Panc1 (cell line): ENCODE data around the gene MAP3K6. TPM values are rescaled to one million over a fixed set of nuclear protein-coding genes. Genes with fewer than 3 reads are reported as not detected.
A peak's percentile ranks its signal among the peaks of the same experiment; 100 is the strongest.

ENCODE experiments used
- ATAC-seq: fragments of 200-7000 bp; cut with Tn5 transposase; 2 replicates; pipeline ENCODE4 v1.9.1; 2020; ENCODE audit warnings: mild to moderate bottlenecking, moderate library complexity
- BruUV-seq: library from RNA; stranded (reverse); fragments of 400-500 nt; replicated peaks from 2 replicates; lab custom pipeline; 2021; lab: Mats Ljungman, UMichigan
- CTCF ChIA-PET: fragments of 300-600 bp; sonication (Branson Sonifier 250); formaldehyde crosslinking; loops from one replicate; lab custom pipeline; 2022; ENCODE audit warnings: antibody characterized with exemption; lab: Charles Lee
- POLR2A ChIA-PET: fragments of 300-600 bp; sonication (Branson Sonifier 250); formaldehyde crosslinking; loops from one replicate; lab custom pipeline; 2022; ENCODE audit warnings: antibody characterized with exemption; lab: Charles Lee
- DNase-seq: peaks from one replicate; pipeline ENCODE4 v3.0.0-alpha.2; 2010; ENCODE audit warnings: low read depth, low spot score
- H3K27ac ChIP-seq: 2 replicates; pipeline ENCODE4 v1.5.1; 2011; ENCODE audit warnings: mild to moderate bottlenecking, low read length, inconsistent platforms
- H3K27me3 ChIP-seq: fragments of 200-500 bp; sonication (Bioruptor generic); 2 replicates; pipeline ENCODE4 v1.6.0; 2014; ENCODE audit warnings: low read length, inconsistent platforms; ENCODE audit not compliant: control insufficient read depth, insufficient read depth
- H3K36me3 ChIP-seq: fragments of 200-500 bp; sonication (Bioruptor generic); 2 replicates; pipeline ENCODE4 v1.5.1; 2014; ENCODE audit warnings: inconsistent platforms, mild to moderate bottlenecking, low read length, moderate library complexity; ENCODE audit not compliant: control insufficient read depth, insufficient read depth
- H3K4me1 ChIP-seq: 2 replicates; pipeline ENCODE4 v1.5.1; 2011; ENCODE audit warnings: inconsistent platforms, mild to moderate bottlenecking, low read length, moderate library complexity; ENCODE audit not compliant: control insufficient read depth, insufficient read depth
- H3K4me3 ChIP-seq, 2 experiments: 2 replicates each; pipeline ENCODE4 v1.5.1; 2011 to 2012; ENCODE audit warnings: low read depth in 2 of 2, low read length in 2 of 2, mild to moderate bottlenecking in 2 of 2, inconsistent platforms in 1 of 2, moderate library complexity in 1 of 2
- H3K9me3 ChIP-seq: fragments of 200-500 bp; sonication (Bioruptor generic); 2 replicates; pipeline ENCODE4 v1.5.1; 2014; ENCODE audit warnings: low read depth, mild to moderate bottlenecking, inconsistent platforms, low read length, moderate library complexity; ENCODE audit not compliant: control insufficient read depth, insufficient read depth
- POLR2AphosphoS5 ChIP-seq: IDR thresholded peaks from 2 replicates; pipeline ENCODE4 v1.6.1; 2012; ENCODE audit warnings: mild to moderate bottlenecking, low read depth, low read length, moderate library complexity
- SIN3A ChIP-seq: IDR thresholded peaks from 2 replicates; pipeline ENCODE4 v1.6.1; 2012; ENCODE audit warnings: low read depth, mild to moderate bottlenecking, low read length, moderate library complexity, borderline replicate concordance; ENCODE audit not compliant: insufficient read depth
- TCF7L2 ChIP-seq: IDR thresholded peaks from 2 replicates; pipeline ENCODE4 v1.6.1; 2011; ENCODE audit warnings: mild to moderate bottlenecking, low read depth, low read length, inconsistent platforms
- in situ Hi-C: cut with HindIII; loops from 2 replicates; pipeline ENCODE4 v1.10.0; 2016; ENCODE audit warnings: low sequenced_read_pairs, low pct_unique_long_range_greater_than_20kb
- intact Hi-C: fragments of 100-400 bp; cut with micrococcal nuclease; formaldehyde crosslinking; loops from one replicate; pipeline ENCODE4 v1.10.0; 2022; ENCODE audit not compliant: unreplicated experiment
- total RNA-seq: library from RNA; stranded (reverse); gene quantifications from one replicate; pipeline ENCODE4 v1.2.1, GENCODE V29; 2021; ENCODE audit not compliant: unreplicated experiment
- TF ChIP-seq, protein P1 (sequence below): fragments of 450-650 bp; IDR thresholded peaks from 2 replicates; pipeline ENCODE4 v1.5.1; 2017; ENCODE audit warnings: mild to moderate bottlenecking
- TF ChIP-seq, protein P2 (sequence below), 2 experiments: IDR thresholded peaks; 2 replicates each; pipeline ENCODE4 v1.6.1; 2011 to 2012; ENCODE audit warnings: low read depth in 2 of 2, control low read depth in 1 of 2, low read length in 1 of 2, mild to moderate bottlenecking in 1 of 2, moderate library complexity in 1 of 2; ENCODE audit not compliant: insufficient read depth in 1 of 2

The MAP3K6 gene
- total RNA-seq, 1 experiment from 2014 or later: 56.9 TPM

DNA sequence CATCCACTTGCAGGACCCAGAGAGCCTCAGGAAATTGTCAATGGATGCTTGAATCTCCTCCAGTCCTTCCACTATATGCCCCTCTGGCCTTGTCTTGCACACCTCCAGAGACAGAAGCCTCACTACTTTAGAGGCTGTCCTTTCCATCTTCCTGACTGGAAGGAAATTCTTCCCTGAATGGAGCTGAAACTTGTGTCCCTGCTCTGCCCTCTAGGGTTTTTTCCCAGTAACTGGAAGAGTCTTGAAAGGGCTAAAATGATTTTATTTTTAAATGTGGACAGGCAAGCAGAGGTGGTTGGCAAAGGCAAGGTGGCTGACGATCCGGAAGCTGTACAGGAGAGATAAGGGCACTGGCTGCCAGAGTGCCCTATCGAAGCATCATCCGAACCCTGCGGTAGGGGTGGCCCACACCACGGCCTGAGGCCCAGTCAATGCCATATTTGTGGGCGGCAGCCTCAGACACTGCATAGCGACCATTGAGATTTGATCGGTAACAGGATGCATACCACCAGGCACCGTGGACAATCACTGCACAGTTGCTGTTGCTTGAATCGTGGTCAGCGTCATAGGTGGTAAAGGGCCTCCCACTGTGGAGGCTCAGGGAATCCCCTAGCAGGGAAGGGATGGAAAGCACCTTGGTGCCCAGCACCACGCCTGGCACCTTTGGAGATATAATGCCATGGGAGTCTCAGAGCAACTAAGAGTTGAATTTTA, 2.3 kb upstream of the MAP3K6 start:
- no peak overlapping the region for H3K4me3 ChIP-seq

DNA sequence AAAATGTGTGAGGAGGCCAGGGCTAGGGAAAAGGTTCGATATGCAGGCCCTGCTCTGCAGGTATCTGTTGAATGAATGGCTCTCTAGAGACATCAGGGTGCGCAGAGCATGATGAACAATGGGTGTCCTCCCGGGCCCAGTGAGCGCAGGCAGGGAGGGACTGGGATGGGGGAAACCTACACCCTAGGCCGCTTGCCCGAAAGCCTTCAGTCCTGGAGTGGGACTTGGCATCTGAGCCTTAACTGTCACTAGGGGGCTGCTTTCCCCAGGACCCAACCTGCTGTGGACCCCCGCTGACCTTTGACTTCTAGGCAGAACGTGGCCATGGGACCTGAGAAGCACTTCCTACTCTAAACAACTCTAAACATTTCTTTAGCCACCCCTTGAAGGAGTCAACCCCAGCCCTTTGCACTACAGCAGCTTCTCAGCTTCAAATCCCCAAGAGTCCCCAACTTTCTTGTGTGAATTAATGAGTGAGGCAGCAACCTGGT, 444 bp upstream of the MAP3K6 start:
- DNase-seq (no peak), ATAC-seq (no peak)
- ChIA-PET POLR2A (interaction anchor here (0.5 kb wide), 1 partner anchor 102 kb away, joined by 4 read pairs; no protein-coding TSS in a partner anchor), CTCF (interaction anchor here (0.5 to 2.3 kb wide), 3 partner anchors 10 to 85 kb away, joined by 3 to 11 read pairs (median 3); no protein-coding TSS in a partner anchor)
- no peaks in the 10 kb centered on the region for H3K9me3 ChIP-seq
- no peaks in the 10 kb centered on the region for H3K27me3 ChIP-seq
- intact Hi-C loops: no loop called here
- H3K4me3 ChIP-seq: peak overlapping the region; percentile 74 to 96
- BruUV-seq: no TSS peak
- H3K36me3 ChIP-seq: no peaks in the 10 kb centered on the region; the same call in 1 of the 2 replicates
- in situ Hi-C loops: no loop called here
- H3K4me1 ChIP-seq: peaks cover 15% of the 10 kb centered on the region
- no peak for TF ChIP-seq POLR2AphosphoS5
- TF ChIP-seq SIN3A: no peak
- TF ChIP-seq, protein P1, sequence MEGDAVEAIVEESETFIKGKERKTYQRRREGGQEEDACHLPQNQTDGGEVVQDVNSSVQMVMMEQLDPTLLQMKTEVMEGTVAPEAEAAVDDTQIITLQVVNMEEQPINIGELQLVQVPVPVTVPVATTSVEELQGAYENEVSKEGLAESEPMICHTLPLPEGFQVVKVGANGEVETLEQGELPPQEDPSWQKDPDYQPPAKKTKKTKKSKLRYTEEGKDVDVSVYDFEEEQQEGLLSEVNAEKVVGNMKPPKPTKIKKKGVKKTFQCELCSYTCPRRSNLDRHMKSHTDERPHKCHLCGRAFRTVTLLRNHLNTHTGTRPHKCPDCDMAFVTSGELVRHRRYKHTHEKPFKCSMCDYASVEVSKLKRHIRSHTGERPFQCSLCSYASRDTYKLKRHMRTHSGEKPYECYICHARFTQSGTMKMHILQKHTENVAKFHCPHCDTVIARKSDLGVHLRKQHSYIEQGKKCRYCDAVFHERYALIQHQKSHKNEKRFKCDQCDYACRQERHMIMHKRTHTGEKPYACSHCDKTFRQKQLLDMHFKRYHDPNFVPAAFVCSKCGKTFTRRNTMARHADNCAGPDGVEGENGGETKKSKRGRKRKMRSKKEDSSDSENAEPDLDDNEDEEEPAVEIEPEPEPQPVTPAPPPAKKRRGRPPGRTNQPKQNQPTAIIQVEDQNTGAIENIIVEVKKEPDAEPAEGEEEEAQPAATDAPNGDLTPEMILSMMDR: no peak
- TF ChIP-seq TCF7L2: no peak
- TF ChIP-seq, protein P2, sequence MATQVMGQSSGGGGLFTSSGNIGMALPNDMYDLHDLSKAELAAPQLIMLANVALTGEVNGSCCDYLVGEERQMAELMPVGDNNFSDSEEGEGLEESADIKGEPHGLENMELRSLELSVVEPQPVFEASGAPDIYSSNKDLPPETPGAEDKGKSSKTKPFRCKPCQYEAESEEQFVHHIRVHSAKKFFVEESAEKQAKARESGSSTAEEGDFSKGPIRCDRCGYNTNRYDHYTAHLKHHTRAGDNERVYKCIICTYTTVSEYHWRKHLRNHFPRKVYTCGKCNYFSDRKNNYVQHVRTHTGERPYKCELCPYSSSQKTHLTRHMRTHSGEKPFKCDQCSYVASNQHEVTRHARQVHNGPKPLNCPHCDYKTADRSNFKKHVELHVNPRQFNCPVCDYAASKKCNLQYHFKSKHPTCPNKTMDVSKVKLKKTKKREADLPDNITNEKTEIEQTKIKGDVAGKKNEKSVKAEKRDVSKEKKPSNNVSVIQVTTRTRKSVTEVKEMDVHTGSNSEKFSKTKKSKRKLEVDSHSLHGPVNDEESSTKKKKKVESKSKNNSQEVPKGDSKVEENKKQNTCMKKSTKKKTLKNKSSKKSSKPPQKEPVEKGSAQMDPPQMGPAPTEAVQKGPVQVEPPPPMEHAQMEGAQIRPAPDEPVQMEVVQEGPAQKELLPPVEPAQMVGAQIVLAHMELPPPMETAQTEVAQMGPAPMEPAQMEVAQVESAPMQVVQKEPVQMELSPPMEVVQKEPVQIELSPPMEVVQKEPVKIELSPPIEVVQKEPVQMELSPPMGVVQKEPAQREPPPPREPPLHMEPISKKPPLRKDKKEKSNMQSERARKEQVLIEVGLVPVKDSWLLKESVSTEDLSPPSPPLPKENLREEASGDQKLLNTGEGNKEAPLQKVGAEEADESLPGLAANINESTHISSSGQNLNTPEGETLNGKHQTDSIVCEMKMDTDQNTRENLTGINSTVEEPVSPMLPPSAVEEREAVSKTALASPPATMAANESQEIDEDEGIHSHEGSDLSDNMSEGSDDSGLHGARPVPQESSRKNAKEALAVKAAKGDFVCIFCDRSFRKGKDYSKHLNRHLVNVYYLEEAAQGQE (IDR thresholded peaks at IDR 0.05; ENCODE audit: insufficient read depth in 1 of 2, low read depth in 2 of 2, low read length in 1 of 2): no peak
- H3K27ac ChIP-seq: peak overlapping the region; percentile 92

More for the DNA sequence above, 2.3 kb upstream of the MAP3K6 start:
- H3K36me3 ChIP-seq: no peaks in the 10 kb centered on the region
- no TSS peak for BruUV-seq
- no peaks in the 10 kb centered on the region for H3K9me3 ChIP-seq
- no peaks in the 10 kb centered on the region for H3K27me3 ChIP-seq
- POLR2A ChIA-PET: interaction anchor here (0.5 to 0.7 kb wide), 2 partner anchors 53 to 203 kb away, joined by 3 read pairs; no protein-coding TSS in a partner anchor
- in situ Hi-C loops (no loop called here), intact Hi-C loops (no loop called here)
- CTCF ChIA-PET: interaction anchor here (0.6 to 1.3 kb wide), 3 partner anchors 36 to 244 kb away, joined by 3 read pairs; no protein-coding TSS in a partner anchor
- DNase-seq (no peak), ATAC-seq (no peak)
- no peak overlapping the region for H3K27ac ChIP-seq
- no peak for TF ChIP-seq SIN3A
- TF ChIP-seq, protein P1: peak; percentile 56; the same call in 1 of the 2 replicates
- TF ChIP-seq TCF7L2: no peak
- TF ChIP-seq, protein P2 (IDR thresholded peaks at IDR 0.05; ENCODE audit: insufficient read depth in 1 of 2, low read depth in 2 of 2, low read length in 1 of 2): no peak
- TF ChIP-seq POLR2AphosphoS5: no peak
- peaks cover 15% of the 10 kb centered on the region for H3K4me1 ChIP-seq
